ENCODE data around the gene ZNF530. TPM values are rescaled to one million over a fixed set of nuclear protein-coding genes. Genes with fewer than 3 reads are reported as not detected.

ZNF530 gene
- total RNA-seq, 1 donor from 2014 or later = 4.7 TPM

- Histone ChIP-seq H3K4me3 (ENCODE audit: insufficient read depth, low read depth, low read length) (peak within 1 kb of the TSS; percentile 96), H3K79me2 (ENCODE audit: insufficient read depth, low read length) (peaks cover 51% of the 10 kb centered on the region), H3K36me3 (ENCODE audit: insufficient read depth, low read length) (peaks cover 14% of the 10 kb centered on the region), H3K4me2 (ENCODE audit: low read length) (peak within 1 kb of the TSS; percentile 95), H3K9ac (ENCODE audit: low read length) (peak within 1 kb of the TSS; percentile 85), H3K9me3 (ENCODE audit: insufficient read depth, low read depth, low read length) (peaks cover 50% of the 10 kb centered on the region), H2AFZ (ENCODE audit: low read depth, low read length) (peak within 1 kb of the TSS; percentile 88), H3K27me3 (ENCODE audit: insufficient read depth, low read length) (no peaks in the 10 kb centered on the region), H3K4me1 (ENCODE audit: insufficient read depth, low read length) (no peaks in the 10 kb centered on the region), H4K20me1 (ENCODE audit: insufficient read depth, low read length) (peaks cover 27% of the 10 kb centered on the region), H3K27ac (ENCODE audit: low read depth, low read length) (peak within 1 kb of the TSS; percentile 61)
- peak within 1 kb of the TSS; percentile 98 for H3K4me3 Mint-ChIP-seq (ENCODE audit: unreplicated experiment)
- peak within 1 kb of the TSS; percentile 34 for H3K27ac Mint-ChIP-seq (ENCODE audit: unreplicated experiment)
- H3K27me3 Mint-ChIP-seq (ENCODE audit: low read depth, unreplicated experiment) = no peaks in the 10 kb centered on the region
- FAIRE-seq (no peak), DNase-seq (ENCODE audit: low read depth) (peak; percentile 83)
- H3K4me1 Mint-ChIP-seq (ENCODE audit: low read depth, unreplicated experiment) = peaks cover 4% of the 10 kb centered on the region
- peaks cover 44% of the 10 kb centered on the region for H3K9me3 Mint-ChIP-seq (ENCODE audit: unreplicated experiment)
- H3K36me3 Mint-ChIP-seq (ENCODE audit: low read depth, unreplicated experiment) = peaks cover 49% of the 10 kb centered on the region
- TF ChIP-seq EZH2 (IDR thresholded peaks at IDR 0.05; ENCODE audit: insufficient read depth, low read length) (no peak), CTCF (IDR thresholded peaks at IDR 0.05; ENCODE audit: insufficient read depth, low read depth, low read length) (peak; percentile 9)
Observed at GRCh38 chr19:57613941-57614743, 14.5 kb downstream of the ZNF530 start, which contains the start of gene ZNF134. Gene ZNF134, plus strand, starts transcription at chr19:57614242. Its CDS starts 5,227 bp downstream, at chr19:57619469.

- FAIRE-seq (no peak), DNase-seq (ENCODE audit: low read depth) (no peak)
- H3K9me3 ChIP-seq (ENCODE audit: insufficient read depth, low read depth, low read length) = peaks cover 62% of the 10 kb centered on the region
- H4K20me1 ChIP-seq (ENCODE audit: insufficient read depth, low read length) = peaks cover 37% of the 10 kb centered on the region
- H3K27ac Mint-ChIP-seq (ENCODE audit: unreplicated experiment) = peak overlapping the region; percentile 29
- peaks cover 4% of the 10 kb centered on the region for H3K4me1 Mint-ChIP-seq (ENCODE audit: low read depth, unreplicated experiment)
- H3K4me3 Mint-ChIP-seq (ENCODE audit: unreplicated experiment) = peak overlapping the region; percentile 98
- H3K4me3 ChIP-seq (ENCODE audit: insufficient read depth, low read depth, low read length) = peak overlapping the region; percentile 96
- no peak for TF ChIP-seq CTCF (IDR thresholded peaks at IDR 0.05; ENCODE audit: insufficient read depth, low read depth, low read length)
- TF ChIP-seq EZH2 (IDR thresholded peaks at IDR 0.05; ENCODE audit: insufficient read depth, low read length) = no peak
- H3K36me3 ChIP-seq (ENCODE audit: insufficient read depth, low read length) = peaks cover 26% of the 10 kb centered on the region
- no peak overlapping the region for H2AFZ ChIP-seq (ENCODE audit: low read depth, low read length)
- H3K79me2 ChIP-seq (ENCODE audit: insufficient read depth, low read length) = peaks cover 63% of the 10 kb centered on the region
- no peak overlapping the region for H3K27ac ChIP-seq (ENCODE audit: low read depth, low read length)
- no peaks in the 10 kb centered on the region for H3K4me1 ChIP-seq (ENCODE audit: insufficient read depth, low read length)
- peaks cover 61% of the 10 kb centered on the region for H3K36me3 Mint-ChIP-seq (ENCODE audit: low read depth, unreplicated experiment)
- H3K4me2 ChIP-seq (ENCODE audit: low read length) = peak overlapping the region; percentile 95
- no peaks in the 10 kb centered on the region for H3K27me3 Mint-ChIP-seq (ENCODE audit: low read depth, unreplicated experiment)
- no peaks in the 10 kb centered on the region for H3K27me3 ChIP-seq (ENCODE audit: insufficient read depth, low read length)
- peaks cover 54% of the 10 kb centered on the region for H3K9me3 Mint-ChIP-seq (ENCODE audit: unreplicated experiment)
- no peak overlapping the region for H3K9ac ChIP-seq (ENCODE audit: low read length)
Observed at GRCh38 chr19:57615346-57615745, 15.7 kb downstream of the ZNF530 start.

Measured in astrocyte (in vitro differentiated cells and primary cell).